H1 (cell line): ENCODE measurements around the gene PLEKHS1. TPM values are rescaled to one million over a fixed set of nuclear protein-coding genes. Genes with fewer than 3 reads are reported as not detected.

Experiments used
- CTCF ChIA-PET: fragments of 300-600 bp; sonication (Branson Sonifier 250); formaldehyde crosslinking; loops from one replicate; lab custom pipeline; 2021; ENCODE audit not compliant: partially characterized antibody; lab: Charles Lee
- POLR2A ChIA-PET: fragments of 300-600 bp; sonication (Branson Sonifier 250); formaldehyde crosslinking; loops from one replicate; lab custom pipeline; 2021; ENCODE audit warnings: inconsistent platforms; ENCODE audit not compliant: partially characterized antibody; lab: Charles Lee
- DNase-seq, 2 experiments: peaks; one replicate each; pipeline versions ENCODE4 v3.0.0 to v3.0.0-alpha.2; 2010 to 2022; ENCODE audit warnings: low spot score in 2 of 2, low read depth in 1 of 2, mixed read lengths in 1 of 2
- FAIRE-seq: peaks from 2 replicates; lab custom pipeline; 2011; peaks lifted over from hg19 to GRCh38; lab: Jason Lieb, UNC
- H2AFZ ChIP-seq: 2 replicates; pipeline ENCODE4 v1.8.1; 2012; ENCODE audit warnings: low read length, inconsistent platforms
- H2AK5ac ChIP-seq: 2 replicates; pipeline ENCODE4 v1.6.1; 2013; ENCODE audit warnings: low read depth, low read length
- H2BK120ac ChIP-seq: replicated peaks from 2 replicates; pipeline ENCODE3; 2013; ENCODE audit warnings: low read depth, low read length, inconsistent platforms
- H2BK12ac ChIP-seq: 2 replicates; pipeline ENCODE4 v1.6.1; 2013; ENCODE audit warnings: low read depth, low read length
- H2BK15ac ChIP-seq: 2 replicates; pipeline ENCODE4 v1.6.1; 2013; ENCODE audit warnings: low read length
- H2BK20ac ChIP-seq: 2 replicates; pipeline ENCODE4 v1.6.1; 2013; ENCODE audit warnings: low read length
- H2BK5ac ChIP-seq: 2 replicates; pipeline ENCODE4 v1.6.1; 2013; ENCODE audit warnings: low read depth, low read length
- H3K14ac ChIP-seq: 2 replicates; pipeline ENCODE4 v1.6.1; 2013; ENCODE audit warnings: inconsistent platforms; ENCODE audit not compliant: insufficient read length
- H3K18ac ChIP-seq: 2 replicates; pipeline ENCODE4 v1.6.1; 2013; ENCODE audit warnings: low read length; ENCODE audit errors: extremely low read depth
- H3K23ac ChIP-seq: 2 replicates; pipeline ENCODE4 v1.6.1; 2013; ENCODE audit warnings: inconsistent platforms; ENCODE audit not compliant: insufficient read length
- H3K23me2 ChIP-seq: 2 replicates; pipeline ENCODE4 v1.6.1; 2013; ENCODE audit warnings: low read depth, low read length
- H3K27ac ChIP-seq: 2 replicates; pipeline ENCODE4 v1.6.1; 2011; ENCODE audit warnings: low read depth, low read length, inconsistent platforms
- H3K27me3 ChIP-seq, 4 experiments: replicated peaks in 1 of 4; 1 replicate in 1 of 4; 2 replicates in 3 of 4; pipeline versions ENCODE4 v1.6.1 to v1.8.1; 2011 to 2013; ENCODE audit warnings: low read length in 3 of 4, mild to moderate bottlenecking in 3 of 4, inconsistent platforms in 2 of 4, mixed read lengths in 2 of 4, moderate library complexity in 1 of 4; ENCODE audit not compliant: control insufficient read depth in 3 of 4, insufficient read depth in 3 of 4; ENCODE audit errors: extremely low read depth in 1 of 4
- H3K36me3 ChIP-seq, 4 experiments: 2 replicates each; pipeline versions ENCODE4 v1.6.1 to v1.8.1; 2011 to 2013; ENCODE audit warnings: mild to moderate bottlenecking in 4 of 4, low read length in 3 of 4, moderate library complexity in 2 of 4, control low read depth in 1 of 4, inconsistent platforms in 1 of 4; ENCODE audit not compliant: insufficient read depth in 4 of 4, control insufficient read depth in 2 of 4
- H3K4ac ChIP-seq: replicated peaks from 2 replicates; pipeline ENCODE3; 2013; ENCODE audit warnings: low read length, low read depth, mixed read lengths, inconsistent platforms; ENCODE audit not compliant: insufficient read length
- H3K4me1 ChIP-seq, 4 experiments: replicated peaks in 1 of 4; 1 replicate in 1 of 4; 2 replicates in 3 of 4; pipeline versions ENCODE4 v1.6.1 to v1.8.1; 2011 to 2013; ENCODE audit warnings: low read length in 3 of 4, inconsistent platforms in 2 of 4, mixed read lengths in 1 of 4; ENCODE audit not compliant: insufficient read depth in 4 of 4, control insufficient read depth in 3 of 4
- H3K4me2 ChIP-seq, 2 experiments: 2 replicates each; pipeline versions ENCODE4 v1.6.1 to v1.8.1; 2011 to 2013; ENCODE audit warnings: low read depth in 2 of 2, low read length in 2 of 2, control low read depth in 1 of 2, inconsistent platforms in 1 of 2, mild to moderate bottlenecking in 1 of 2; ENCODE audit not compliant: insufficient read depth in 1 of 2
- H3K4me3 ChIP-seq, 4 experiments: fragments of 200-600, 300-600 bp in 1 of 4; sonication (generic), shearing (Covaris generic), sonication (Bioruptor Twin) in 1 of 4; 2 replicates each; pipeline versions ENCODE4 v1.5.1 to v1.8.1; 2011 to 2016; ENCODE audit warnings: low read length in 4 of 4, low read depth in 3 of 4, control low read depth in 2 of 4, inconsistent platforms in 2 of 4, mild to moderate bottlenecking in 2 of 4, mixed read lengths in 1 of 4, moderate library complexity in 1 of 4; ENCODE audit not compliant: insufficient read depth in 2 of 4; ENCODE audit errors: extremely low read depth in 1 of 4
- H3K56ac ChIP-seq: replicated peaks from 2 replicates; pipeline ENCODE3; 2013; ENCODE audit warnings: low read depth, mild to moderate bottlenecking, mixed read lengths, low read length, inconsistent platforms; ENCODE audit not compliant: insufficient read length
- H3K79me1 ChIP-seq: 2 replicates; pipeline ENCODE4 v1.6.1; 2013; ENCODE audit warnings: low read depth, low read length, control low read depth
- H3K79me2 ChIP-seq, 2 experiments: 2 replicates each; pipeline versions ENCODE4 v1.6.1 to v1.8.1; 2012 to 2013; ENCODE audit warnings: low read length in 2 of 2, mild to moderate bottlenecking in 2 of 2, inconsistent platforms in 1 of 2; ENCODE audit not compliant: insufficient read depth in 2 of 2, control insufficient read depth in 1 of 2
- H3K9ac ChIP-seq, 4 experiments: replicated peaks in 1 of 4; 1 replicate in 1 of 4; 2 replicates in 3 of 4; pipeline versions ENCODE4 v1.6.1 to v1.8.1; 2011 to 2013; ENCODE audit warnings: low read depth in 3 of 4, low read length in 3 of 4, control low read depth in 2 of 4, mild to moderate bottlenecking in 2 of 4, moderate library complexity in 2 of 4, inconsistent platforms in 1 of 4; ENCODE audit errors: extremely low read depth in 1 of 4
- H3K9me3 ChIP-seq, 2 experiments: 2 replicates each; pipeline versions ENCODE4 v1.6.1 to v1.8.1; 2012 to 2013; ENCODE audit warnings: mild to moderate bottlenecking in 2 of 2, moderate library complexity in 2 of 2, control low read depth in 1 of 2, inconsistent platforms in 1 of 2, low read depth in 1 of 2, low read length in 1 of 2, mixed read lengths in 1 of 2; ENCODE audit not compliant: insufficient read depth in 2 of 2
- H4K20me1 ChIP-seq, 2 experiments: replicated peaks in 1 of 2; 2 replicates each; pipeline versions ENCODE3 to v1.8.1; 2011 to 2013; ENCODE audit warnings: inconsistent platforms in 2 of 2, low read length in 2 of 2, mild to moderate bottlenecking in 1 of 2; ENCODE audit not compliant: insufficient read depth in 2 of 2, control insufficient read depth in 1 of 2
- H4K5ac ChIP-seq: 2 replicates; pipeline ENCODE4 v1.6.1; 2013; ENCODE audit warnings: low read length, low read depth, mixed read lengths, inconsistent platforms; ENCODE audit not compliant: insufficient read length
- H4K8ac ChIP-seq: 2 replicates; pipeline ENCODE4 v1.8.0; 2013; ENCODE audit warnings: mild to moderate bottlenecking, moderate library complexity, low read length, inconsistent platforms; ENCODE audit not compliant: insufficient read depth; ENCODE audit errors: extremely low read depth
- H4K91ac ChIP-seq: replicated peaks from 2 replicates; pipeline ENCODE3; 2013; ENCODE audit warnings: low read length, mixed read lengths, inconsistent platforms; ENCODE audit not compliant: insufficient read length
- CEBPB ChIP-seq: IDR thresholded peaks from 2 replicates; pipeline ENCODE4 v1.6.1; 2012; ENCODE audit warnings: low read depth, low read length
- CTCF ChIP-seq, 3 experiments: IDR thresholded peaks; 1 replicate in 2 of 3; 2 replicates in 1 of 3; pipeline versions ENCODE4 v1.5.1 to v1.6.1; 2011; ENCODE audit warnings: low read length in 3 of 3, mild to moderate bottlenecking in 3 of 3, inconsistent platforms in 2 of 3, low read depth in 1 of 3, moderate library complexity in 1 of 3; ENCODE audit not compliant: insufficient read depth in 1 of 3; ENCODE audit errors: control extremely low read depth in 1 of 3
- RAD21 ChIP-seq, 2 experiments: IDR thresholded peaks in 1 of 2; conservative IDR thresholded peaks in 1 of 2; 2 replicates each; pipeline ENCODE4 v1.6.1; 2011; ENCODE audit warnings: low read depth in 2 of 2, low read length in 2 of 2, improper control_type of control experiment in 1 of 2, inconsistent platforms in 1 of 2, mild to moderate bottlenecking in 1 of 2, moderate library complexity in 1 of 2
- YY1 ChIP-seq: IDR thresholded peaks from 2 replicates; pipeline ENCODE4 v1.6.1; 2011; ENCODE audit warnings: low read depth, mild to moderate bottlenecking, low read length
- WGBS, 2 experiments: shearing (Covaris generic) in 1 of 2; methylation state at CpG; one replicate each; pipeline versions ENCODE4 v1.1.6 to v1.1.7; 2013 to 2015; ENCODE audit warnings: low lambda C conversion rate in 2 of 2, mixed read lengths in 2 of 2, inconsistent platforms in 1 of 2, low coverage in 1 of 2, missing lambda C conversion rate in 1 of 2; ENCODE audit not compliant: insufficient replicate concordance in 2 of 2, insufficient coverage in 1 of 2, insufficient read length in 1 of 2; ENCODE audit errors: extremely low coverage in 1 of 2, missing lambda C conversion rate in 1 of 2; 5-methylcytosine and 5-hydroxymethylcytosine counted together
- polyA plus RNA-seq, 7 experiments: library from polyadenylated mRNA; depleted of rRNA in 3 of 7; stranded (reverse) in 5 of 7; unstranded in 2 of 7; fragments of >200 nt in 5 of 7; fragments of 200-250 nt in 2 of 7; gene quantifications; 1 replicate in 5 of 7; 2 replicates in 1 of 7; 4 replicates in 1 of 7; pipeline versions ENCODE4 v1.2.1 to v1.2.3, GENCODE V29; 2011 to 2013; ENCODE audit warnings: missing spikeins in 2 of 7, mixed read lengths in 2 of 7
- total RNA-seq: library from RNA; stranded (reverse); fragmentation: NEBNext Ultra II Directional; extraction: Animal tissue kit (Norgen Biotek cat#: 25700); gene quantifications from 2 replicates; pipeline ENCODE4 v1.2.1, GENCODE V29; 2021
- TF ChIP-seq, protein P1 (sequence below): IDR thresholded peaks from 2 replicates; pipeline ENCODE4 v1.6.1; 2012; ENCODE audit warnings: inconsistent platforms
- TF ChIP-seq, protein P2 (sequence below): IDR thresholded peaks from 2 replicates; pipeline ENCODE4 v1.6.1; 2011; ENCODE audit warnings: low read depth, mild to moderate bottlenecking, low read length; ENCODE audit not compliant: insufficient read depth

PLEKHS1 gene
- total and polyA plus RNA-seq, 2 of the 8 experiments (the other 6 are each of a cell fraction or from before 2014, with no cell fraction given): not detected

DNA sequence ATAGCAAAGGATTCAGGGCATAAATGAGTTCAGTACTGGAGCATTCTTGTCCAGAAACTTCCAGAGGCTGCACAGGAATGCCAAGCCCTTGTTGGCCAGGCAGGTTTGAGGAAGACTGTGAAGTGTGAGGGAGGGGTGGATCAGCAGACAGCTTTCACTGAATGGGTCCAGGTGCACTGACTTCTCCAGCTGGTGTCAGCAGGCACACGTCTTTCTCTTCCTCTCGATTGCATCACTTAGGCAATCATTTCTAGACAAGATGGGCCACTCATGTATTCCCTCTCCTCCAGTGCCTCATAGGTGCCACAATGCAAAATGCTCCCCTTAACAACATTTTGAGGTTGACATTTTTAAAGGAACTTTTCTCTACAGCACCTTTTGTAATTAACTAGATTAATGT lies 15.6 kb upstream of the PLEKHS1 start:
- H3K23me2 ChIP-seq: no peaks in the 10 kb centered on the region
- H4K8ac ChIP-seq: no peak overlapping the region
- H2BK120ac ChIP-seq: no peak overlapping the region
- H3K36me3 ChIP-seq: no peaks in the 10 kb centered on the region
- no peak overlapping the region for H3K14ac ChIP-seq
- no peaks in the 10 kb centered on the region for H3K79me1 ChIP-seq
- no peak overlapping the region for H4K5ac ChIP-seq
- no peak overlapping the region for H3K9ac ChIP-seq
- no peak for FAIRE-seq
- no peak overlapping the region for H3K4me2 ChIP-seq
- no peak overlapping the region for H3K27ac ChIP-seq
- no peaks in the 10 kb centered on the region for H3K9me3 ChIP-seq
- no peaks in the 10 kb centered on the region for H4K20me1 ChIP-seq
- no peak overlapping the region for H3K56ac ChIP-seq
- H2BK15ac ChIP-seq: no peak overlapping the region
- POLR2A ChIA-PET: interaction anchor here (0.8 kb wide), 1 partner anchor 22 kb away, joined by 3 read pairs; no protein-coding TSS in a partner anchor
- H2AK5ac ChIP-seq: no peak overlapping the region
- H3K23ac ChIP-seq: no peak overlapping the region
- TF ChIP-seq RAD21 (IDR thresholded peaks at IDR 0.05 in 1 of 2, conservative IDR thresholded peaks at IDR 0.05 in 1 of 2; ENCODE audit: low read depth in 2 of 2, low read length in 2 of 2) (peak; percentile 8 to 28; a peak in 3 of 4 replicates), CEBPB (peak; percentile 89), YY1 (no peak), CTCF (IDR thresholded peaks at IDR 0.05; ENCODE audit: control extremely low read depth in 1 of 3, insufficient read depth in 1 of 3, low read depth in 1 of 3, low read length in 3 of 3) (peak in 1 of 3 experiments; percentile 7; a peak in 1 of 4 replicates)
- TF ChIP-seq, protein P1, sequence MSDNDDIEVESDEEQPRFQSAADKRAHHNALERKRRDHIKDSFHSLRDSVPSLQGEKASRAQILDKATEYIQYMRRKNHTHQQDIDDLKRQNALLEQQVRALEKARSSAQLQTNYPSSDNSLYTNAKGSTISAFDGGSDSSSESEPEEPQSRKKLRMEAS: no peak
- TF ChIP-seq, protein P2, sequence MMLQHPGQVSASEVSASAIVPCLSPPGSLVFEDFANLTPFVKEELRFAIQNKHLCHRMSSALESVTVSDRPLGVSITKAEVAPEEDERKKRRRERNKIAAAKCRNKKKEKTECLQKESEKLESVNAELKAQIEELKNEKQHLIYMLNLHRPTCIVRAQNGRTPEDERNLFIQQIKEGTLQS: peak; percentile 46; the same call in 1 of the 2 replicates
- no peak overlapping the region for H3K18ac ChIP-seq
- H3K79me2 ChIP-seq: no peaks in the 10 kb centered on the region
- no peak overlapping the region for H3K4ac ChIP-seq
- no peak overlapping the region for H2BK20ac ChIP-seq
- no peaks in the 10 kb centered on the region for H3K27me3 ChIP-seq
- CTCF ChIA-PET: interaction anchor here (1.0 to 1.6 kb wide), 2 partner anchors 17 to 63 kb away, joined by 3 to 6 read pairs; no protein-coding TSS in a partner anchor
- no peak overlapping the region for H2AFZ ChIP-seq
- H4K91ac ChIP-seq: no peak overlapping the region
- H3K4me1 ChIP-seq: peaks cover 0 to 2% (median 0%) of the 10 kb centered on the region in 4 experiments; a peak in 1 of 7 replicates
- H2BK5ac ChIP-seq: no peak overlapping the region
- no peak for DNase-seq
- no peak overlapping the region for H2BK12ac ChIP-seq
- no peak overlapping the region for H3K4me3 ChIP-seq
- WGBS, 2 experiments: 61% methylated on average over 2 of the region's 2 CpGs; no CpG with 5 or more reads in 1 of the 2 experiments
